HCT116 (cell line): ENCODE measurements around the gene HSD3B1. TPM values are rescaled to one million over a fixed set of nuclear protein-coding genes. Genes with fewer than 3 reads are reported as not detected.

Experiments used
- ATAC-seq: fragments of 200-7000 bp; cut with Tn5 transposase; 2 replicates; pipeline ENCODE4 v1.9.1; 2020; ENCODE audit warnings: mild to moderate bottlenecking, moderate library complexity
- BruUV-seq: library from RNA; stranded (reverse); fragments of 400-500 nt; replicated peaks from 2 replicates; lab custom pipeline; 2021; lab: Mats Ljungman, UMichigan
- CTCF ChIA-PET: fragments of 300-600 bp; sonication (Branson Sonifier 250); formaldehyde crosslinking; loops from one replicate; lab custom pipeline; 2021; ENCODE audit warnings: antibody characterized with exemption; lab: Charles Lee
- POLR2A ChIA-PET: fragments of 300-600, 350-600 bp; sonication (Branson Sonifier 250); formaldehyde crosslinking; loops from one replicate; lab custom pipeline; 2021; ENCODE audit warnings: antibody characterized with exemption; lab: Charles Lee
- RAD21 ChIA-PET, 2 experiments: fragments of 300-600 bp; sonication (Branson Sonifier 250); formaldehyde crosslinking; loops; one replicate each; lab custom pipeline; 2023; ENCODE audit warnings: low total read pairs in 2 of 2; ENCODE audit not compliant: uncharacterized antibody in 2 of 2, unreplicated experiment in 2 of 2, low non-redundant PET in 1 of 2; lab: Charles Lee
- DNase-seq: peaks from one replicate; pipeline ENCODE4 v3.0.0-alpha.2; 2010; ENCODE audit warnings: low read depth, low spot score
- H2AFZ ChIP-seq: fragments of 200-600 bp; shearing (Covaris generic), sonication (generic); 2 replicates; pipeline ENCODE4 v1.6.1; 2017; ENCODE audit warnings: low read depth, mixed run types, mixed read lengths, antibody characterized with exemption, low read length; ENCODE audit not compliant: poor library complexity, severe bottlenecking
- H3K27ac ChIP-seq: 2 replicates; pipeline ENCODE4 v1.5.1; 2012; ENCODE audit warnings: low read depth, low read length
- H3K27me3 ChIP-seq: fragments of 200-600 bp; sonication (generic); 2 replicates; pipeline ENCODE4 v1.6.1; 2016; ENCODE audit warnings: mixed run types, low read length, mixed read lengths; ENCODE audit not compliant: insufficient read depth
- H3K36me3 ChIP-seq, 2 experiments: fragments of 200-500 bp in 1 of 2; fragments of 200-600 bp in 1 of 2; sonication (Bioruptor generic) in 1 of 2; sonication (generic) in 1 of 2; 2 replicates each; pipeline versions ENCODE4 v1.5.1 to v1.6.1; 2014 to 2016; ENCODE audit warnings: low read length in 2 of 2, inconsistent platforms in 1 of 2, mixed read lengths in 1 of 2, mixed run types in 1 of 2; ENCODE audit not compliant: insufficient read depth in 2 of 2, control insufficient read depth in 1 of 2
- H3K4me1 ChIP-seq, 2 experiments: fragments of 200-600 bp in 1 of 2; sonication (generic) in 1 of 2; 2 replicates each; pipeline versions ENCODE4 v1.5.1 to v1.6.1; 2012 to 2017; ENCODE audit warnings: low read length in 2 of 2, inconsistent platforms in 1 of 2, mild to moderate bottlenecking in 1 of 2, mixed read lengths in 1 of 2, mixed run types in 1 of 2, moderate library complexity in 1 of 2; ENCODE audit not compliant: insufficient read depth in 2 of 2, control insufficient read depth in 1 of 2
- H3K4me2 ChIP-seq: fragments of 200-600 bp; sonication (generic); 2 replicates; pipeline ENCODE4 v1.6.1; 2017; ENCODE audit warnings: mixed run types, low read length, mixed read lengths
- H3K4me3 ChIP-seq, 2 experiments: fragments of 200-600 bp in 1 of 2; sonication (generic) in 1 of 2; replicated peaks in 1 of 2; 2 replicates each; pipeline ENCODE4 v1.5.1; 2011 to 2016; ENCODE audit warnings: low read length in 2 of 2, control low read depth in 1 of 2, low read depth in 1 of 2, mild to moderate bottlenecking in 1 of 2, mixed read lengths in 1 of 2, mixed run types in 1 of 2
- H3K79me2 ChIP-seq: fragments of 200-600 bp; sonication (generic); 2 replicates; pipeline ENCODE4 v1.6.1; 2017; ENCODE audit warnings: mild to moderate bottlenecking, mixed run types, low read length, moderate library complexity, mixed read lengths; ENCODE audit not compliant: insufficient read depth
- H3K9ac ChIP-seq: fragments of 200-600 bp; sonication (generic); 2 replicates; pipeline ENCODE4 v1.6.1; 2016; ENCODE audit warnings: low read length, mixed read lengths
- H3K9me2 ChIP-seq: fragments of 200-600 bp; sonication (generic), shearing (Covaris generic); 2 replicates; pipeline ENCODE4 v1.6.1; 2017; ENCODE audit warnings: mixed run types, mild to moderate bottlenecking, moderate library complexity; ENCODE audit not compliant: insufficient read depth
- H3K9me3 ChIP-seq, 2 experiments: fragments of 200-500 bp in 1 of 2; fragments of 200-600 bp in 1 of 2; sonication (Bioruptor generic) in 1 of 2; sonication (generic) in 1 of 2; 2 replicates each; pipeline ENCODE4 v1.6.1; 2014 to 2017; ENCODE audit warnings: low read length in 2 of 2, mixed read lengths in 2 of 2, inconsistent platforms in 1 of 2, low read depth in 1 of 2, mild to moderate bottlenecking in 1 of 2, mixed run types in 1 of 2, moderate library complexity in 1 of 2; ENCODE audit not compliant: control insufficient read depth in 1 of 2, insufficient read depth in 1 of 2
- H4K20me1 ChIP-seq: fragments of 200-600 bp; sonication (generic), shearing (Covaris generic); 2 replicates; pipeline ENCODE4 v1.6.1; 2017; ENCODE audit warnings: mixed run types, mild to moderate bottlenecking, moderate library complexity; ENCODE audit not compliant: insufficient read depth
- CEBPB ChIP-seq: IDR thresholded peaks from 2 replicates; pipeline ENCODE4 v1.6.1; 2012; ENCODE audit warnings: low read depth
- EGR1 ChIP-seq: IDR thresholded peaks from 2 replicates; pipeline ENCODE4 v1.6.1; 2012; ENCODE audit warnings: low read depth
- EZH2 ChIP-seq: fragments of 200-600 bp; sonication (generic); IDR thresholded peaks from 2 replicates; pipeline ENCODE4 v1.6.1; 2017; ENCODE audit warnings: antibody characterized with exemption, mixed run types
- REST ChIP-seq: IDR thresholded peaks from 2 replicates; pipeline ENCODE4 v1.6.1; 2012; ENCODE audit warnings: low read depth
- TCF7L2 ChIP-seq: IDR thresholded peaks from 2 replicates; pipeline ENCODE4 v1.7.0; 2011; ENCODE audit warnings: borderline replicate concordance, inconsistent platforms; ENCODE audit not compliant: insufficient read depth, insufficient read length; ENCODE audit errors: extremely low read depth
- YY1 ChIP-seq: IDR thresholded peaks from 2 replicates; pipeline ENCODE4 v1.6.1; 2011; ENCODE audit warnings: low read length, low read depth, moderate library complexity, mild to moderate bottlenecking; ENCODE audit not compliant: insufficient replicate concordance; ENCODE audit errors: extremely low read depth
- ZFX ChIP-seq: fragments of 450-650 bp; IDR thresholded peaks from 2 replicates; pipeline ENCODE4 v1.6.1; 2017
- intact Hi-C: fragments of 100-400 bp; cut with micrococcal nuclease; formaldehyde crosslinking; loops from 2 replicates; pipeline ENCODE4 v1.10.0; 2022
- total RNA-seq: library from RNA; stranded (reverse); gene quantifications from one replicate; pipeline ENCODE4 v1.2.1, GENCODE V29; 2021; ENCODE audit not compliant: unreplicated experiment

Gene HSD3B1
- total RNA-seq, 1 experiment from 2014 or later, result not detected

- TF ChIP-seq YY1 (no peak), TCF7L2 (no peak)
Measured at GRCh38 chr1:119510046-119510445, 3.0 kb downstream of the HSD3B1 start (continued).

GRCh38 chr1:119515221-119515620 lies 8.2 kb downstream of the HSD3B1 start:
- DNase-seq (no peak), ATAC-seq (no peak)
- BruUV-seq, result no TSS peak
- CTCF ChIA-PET, result interaction anchor here (1.0 kb wide), 1 partner anchor 29 kb away, joined by 3 read pairs; no protein-coding TSS in a partner anchor
- Histone ChIP-seq H3K9me2 (no peaks in the 10 kb centered on the region), H3K27ac (no peak overlapping the region), H3K27me3 (peaks cover 23% of the 10 kb centered on the region; the same call in 1 of the 2 replicates), H3K4me1 (no peaks in the 10 kb centered on the region), H3K4me2 (no peak overlapping the region), H4K20me1 (no peaks in the 10 kb centered on the region), H3K79me2 (no peaks in the 10 kb centered on the region), H2AFZ (no peak overlapping the region), H3K9me3 (no peaks in the 10 kb centered on the region), H3K9ac (no peak overlapping the region), H3K36me3 (no peaks in the 10 kb centered on the region), H3K4me3 (no peak overlapping the region)
- no peak for TF ChIP-seq ZFX
- intact Hi-C loops, result no loop called here
- POLR2A ChIA-PET, result no interaction called here
- RAD21 ChIA-PET, result no interaction called here

GRCh38 chr1:119516247-119516646 lies 9.2 kb downstream of the HSD3B1 start:
- no peak for ATAC-seq

More at GRCh38 chr1:119516247-119516646, 9.2 kb downstream of the HSD3B1 start:
- no peak for DNase-seq
- TF ChIP-seq EGR1 (no peak), EZH2 (no peak), REST (no peak), CEBPB (no peak)
- no peaks in the 10 kb centered on the region for H3K79me2 ChIP-seq
- RAD21 ChIA-PET, result no interaction called here
- no peaks in the 10 kb centered on the region for H3K9me2 ChIP-seq
- no peak overlapping the region for H3K27ac ChIP-seq
- H3K27me3 ChIP-seq, result peaks cover 21% of the 10 kb centered on the region; the same call in 1 of the 2 replicates
- H3K9ac ChIP-seq, result no peak overlapping the region
- H3K9me3 ChIP-seq, result no peaks in the 10 kb centered on the region
- no peak overlapping the region for H2AFZ ChIP-seq
- no peaks in the 10 kb centered on the region for H3K36me3 ChIP-seq
- H3K4me1 ChIP-seq, result no peaks in the 10 kb centered on the region
- CTCF ChIA-PET, result interaction anchor here (0.9 kb wide), 1 partner anchor 28 kb away, joined by 3 read pairs; no protein-coding TSS in a partner anchor
- no peaks in the 10 kb centered on the region for H4K20me1 ChIP-seq
- H3K4me3 ChIP-seq, result no peak overlapping the region
- intact Hi-C loops, result no loop called here
- no TSS peak for BruUV-seq
- H3K4me2 ChIP-seq, result no peak overlapping the region
- POLR2A ChIA-PET, result no interaction called here
